Glutamatergic neuron (in vitro differentiated cells): ENCODE results near the gene UGT1A4. TPM values are rescaled to one million over a fixed set of nuclear protein-coding genes. Genes with fewer than 3 reads are reported as not detected.

ENCODE experiments used
- DNase-seq: peaks from one replicate; pipeline ENCODE4 v3.0.0; 2022
- H3K27ac Mint-ChIP-seq: one replicate; pipeline ENCODE4 v1.8.0; 2020; ENCODE audit warnings: mild to moderate bottlenecking, mixed read lengths, inconsistent platforms; ENCODE audit not compliant: unreplicated experiment
- H3K27me3 Mint-ChIP-seq: one replicate; pipeline ENCODE4 v1.8.0; 2020; ENCODE audit warnings: mild to moderate bottlenecking, moderate library complexity, mixed read lengths, inconsistent platforms; ENCODE audit not compliant: unreplicated experiment
- H3K36me3 Mint-ChIP-seq: one replicate; pipeline ENCODE4 v1.8.0; 2020; ENCODE audit warnings: mild to moderate bottlenecking, mixed read lengths, inconsistent platforms; ENCODE audit not compliant: unreplicated experiment
- H3K4me1 Mint-ChIP-seq: one replicate; pipeline ENCODE4 v1.8.0; 2020; ENCODE audit warnings: mild to moderate bottlenecking, low read depth, mixed read lengths, inconsistent platforms; ENCODE audit not compliant: unreplicated experiment
- H3K4me3 Mint-ChIP-seq: one replicate; pipeline ENCODE4 v1.8.0; 2020; ENCODE audit warnings: mild to moderate bottlenecking, mixed read lengths, inconsistent platforms; ENCODE audit not compliant: unreplicated experiment
- H3K9me3 Mint-ChIP-seq: one replicate; pipeline ENCODE4 v1.8.0; 2020; ENCODE audit warnings: mild to moderate bottlenecking, moderate library complexity, mixed read lengths, inconsistent platforms; ENCODE audit not compliant: unreplicated experiment
- total RNA-seq: library from RNA; stranded (reverse); fragmentation: NEBNext Ultra II Directional; extraction: Animal tissue kit (Norgen Biotek cat#: 25700); gene quantifications from one replicate; pipeline ENCODE4 v1.2.1, GENCODE V29; 2021; ENCODE audit not compliant: unreplicated experiment
- TF ChIP-seq, protein P1 (sequence below): fragments of 200-600 bp; sonication (generic); IDR thresholded peaks from one replicate; pipeline ENCODE4 v1.5.0; 2021; ENCODE audit not compliant: partially characterized antibody, unreplicated experiment

UGT1A4 gene
- total RNA-seq, 1 donor from 2014 or later = not detected

DNA sequence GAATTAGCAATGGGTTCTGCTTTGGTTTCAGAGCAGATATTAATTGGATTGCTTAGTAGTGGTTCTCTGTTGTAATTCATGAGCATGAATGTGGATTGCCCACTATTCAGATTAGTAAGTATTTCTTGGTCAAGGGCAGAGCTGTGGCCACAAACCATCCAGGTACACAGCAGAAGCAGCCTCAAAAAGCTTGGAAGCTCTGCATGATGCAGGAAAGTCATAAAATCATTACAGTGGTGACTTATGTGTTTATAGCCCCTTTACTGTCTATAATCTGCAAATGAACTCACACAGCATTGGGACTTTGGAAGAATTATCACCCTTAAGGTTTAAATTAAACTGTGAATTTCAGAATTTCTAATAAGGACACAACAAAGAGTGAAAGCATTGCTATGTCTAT is 39.6 kb downstream of the UGT1A4 start:
- TF ChIP-seq, protein P1, sequence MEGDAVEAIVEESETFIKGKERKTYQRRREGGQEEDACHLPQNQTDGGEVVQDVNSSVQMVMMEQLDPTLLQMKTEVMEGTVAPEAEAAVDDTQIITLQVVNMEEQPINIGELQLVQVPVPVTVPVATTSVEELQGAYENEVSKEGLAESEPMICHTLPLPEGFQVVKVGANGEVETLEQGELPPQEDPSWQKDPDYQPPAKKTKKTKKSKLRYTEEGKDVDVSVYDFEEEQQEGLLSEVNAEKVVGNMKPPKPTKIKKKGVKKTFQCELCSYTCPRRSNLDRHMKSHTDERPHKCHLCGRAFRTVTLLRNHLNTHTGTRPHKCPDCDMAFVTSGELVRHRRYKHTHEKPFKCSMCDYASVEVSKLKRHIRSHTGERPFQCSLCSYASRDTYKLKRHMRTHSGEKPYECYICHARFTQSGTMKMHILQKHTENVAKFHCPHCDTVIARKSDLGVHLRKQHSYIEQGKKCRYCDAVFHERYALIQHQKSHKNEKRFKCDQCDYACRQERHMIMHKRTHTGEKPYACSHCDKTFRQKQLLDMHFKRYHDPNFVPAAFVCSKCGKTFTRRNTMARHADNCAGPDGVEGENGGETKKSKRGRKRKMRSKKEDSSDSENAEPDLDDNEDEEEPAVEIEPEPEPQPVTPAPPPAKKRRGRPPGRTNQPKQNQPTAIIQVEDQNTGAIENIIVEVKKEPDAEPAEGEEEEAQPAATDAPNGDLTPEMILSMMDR = no peak
- H3K27me3 Mint-ChIP-seq = peaks cover 3% of the 10 kb centered on the region
- H3K36me3 Mint-ChIP-seq = no peaks in the 10 kb centered on the region
- H3K4me1 Mint-ChIP-seq = no peaks in the 10 kb centered on the region
- H3K27ac Mint-ChIP-seq = no peak overlapping the region
- no peak for DNase-seq
- no peak overlapping the region for H3K4me3 Mint-ChIP-seq
- H3K9me3 Mint-ChIP-seq = no peaks in the 10 kb centered on the region

DNA sequence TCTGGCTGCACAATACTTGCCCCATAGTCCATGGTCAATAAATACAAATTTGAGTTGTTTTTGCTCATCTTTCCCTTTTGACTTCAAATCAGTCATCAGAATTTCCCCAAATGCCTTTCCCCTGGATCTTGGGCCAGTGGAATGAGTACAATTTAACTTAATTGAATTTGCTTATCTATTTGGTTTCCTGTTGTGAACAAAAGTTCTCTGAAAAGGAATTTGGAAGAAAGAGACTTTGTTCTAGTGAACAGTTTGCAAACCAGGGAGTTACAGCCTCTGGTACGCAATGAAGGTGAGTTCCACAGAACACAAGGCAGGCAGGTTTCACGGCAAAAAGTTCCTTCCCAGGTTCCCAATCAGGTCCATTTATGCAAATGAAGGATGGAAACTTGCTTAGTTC is 40.3 kb downstream of the UGT1A4 start:
- Mint-ChIP-seq H3K4me1 (no peaks in the 10 kb centered on the region), H3K27ac (no peak overlapping the region), H3K36me3 (no peaks in the 10 kb centered on the region), H3K9me3 (no peaks in the 10 kb centered on the region), H3K27me3 (peaks cover 3% of the 10 kb centered on the region), H3K4me3 (no peak overlapping the region)
- TF ChIP-seq, protein P1 = no peak
- no peak for DNase-seq

DNA sequence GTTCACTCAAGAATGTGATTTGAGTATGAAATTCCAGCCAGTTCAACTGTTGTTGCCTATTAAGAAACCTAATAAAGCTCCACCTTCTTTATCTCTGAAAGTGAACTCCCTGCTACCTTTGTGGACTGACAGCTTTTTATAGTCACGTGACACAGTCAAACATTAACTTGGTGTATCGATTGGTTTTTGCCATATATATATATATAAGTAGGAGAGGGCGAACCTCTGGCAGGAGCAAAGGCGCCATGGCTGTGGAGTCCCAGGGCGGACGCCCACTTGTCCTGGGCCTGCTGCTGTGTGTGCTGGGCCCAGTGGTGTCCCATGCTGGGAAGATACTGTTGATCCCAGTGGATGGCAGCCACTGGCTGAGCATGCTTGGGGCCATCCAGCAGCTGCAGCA is 41.5 kb downstream of the UGT1A4 start, which contains the start of gene UGT1A1:
TSS of gene UGT1A1 (plus strand) at position 228 of the 400 bp plus-strand sequence. CDS start at position 246, 18 bp downstream.
- H3K27me3 Mint-ChIP-seq = peaks cover 3% of the 10 kb centered on the region
- H3K36me3 Mint-ChIP-seq = no peaks in the 10 kb centered on the region
- no peak for DNase-seq
- no peaks in the 10 kb centered on the region for H3K4me1 Mint-ChIP-seq
- no peak within 1 kb of the TSS for H3K27ac Mint-ChIP-seq
- H3K9me3 Mint-ChIP-seq = no peaks in the 10 kb centered on the region
- no peak within 1 kb of the TSS for H3K4me3 Mint-ChIP-seq
- TF ChIP-seq, protein P1 = no peak

DNA sequence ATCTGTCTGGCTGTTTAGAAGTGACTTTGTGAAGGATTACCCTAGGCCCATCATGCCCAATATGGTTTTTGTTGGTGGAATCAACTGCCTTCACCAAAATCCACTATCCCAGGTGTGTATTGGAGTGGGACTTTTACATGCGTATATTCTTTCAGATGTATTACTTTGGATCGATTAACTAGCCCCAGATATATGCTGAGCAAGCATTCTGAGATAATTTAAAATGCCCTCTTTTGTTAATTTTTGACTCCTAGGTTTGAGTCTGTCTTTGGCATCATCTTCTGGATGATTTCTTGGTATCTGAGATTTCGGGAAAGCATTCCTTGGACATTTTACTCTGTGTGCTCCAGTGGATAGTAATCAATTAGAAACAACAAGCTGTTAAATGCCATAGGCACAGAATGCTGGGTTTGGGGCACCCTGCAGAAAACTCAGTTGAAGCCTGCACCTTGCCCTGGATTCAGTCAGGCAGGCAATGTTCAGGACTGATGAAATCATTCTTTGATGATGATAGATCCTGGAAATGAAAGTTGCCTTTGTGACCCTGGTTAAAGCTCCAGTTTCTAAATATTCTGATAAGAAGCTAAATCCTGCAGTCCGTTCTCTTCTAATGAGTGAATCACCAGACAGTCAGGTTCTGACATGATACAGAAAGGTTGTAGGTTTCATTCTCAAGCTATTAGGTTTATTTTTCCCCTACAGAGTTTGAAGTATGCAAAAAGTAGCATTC is 42.7 kb downstream of the UGT1A4 start:
- Mint-ChIP-seq H3K4me1 (no peaks in the 10 kb centered on the region), H3K27me3 (peaks cover 3% of the 10 kb centered on the region), H3K36me3 (no peaks in the 10 kb centered on the region), H3K4me3 (no peak overlapping the region), H3K9me3 (no peaks in the 10 kb centered on the region), H3K27ac (no peak overlapping the region)
- TF ChIP-seq, protein P1 = no peak
- DNase-seq = no peak

DNA sequence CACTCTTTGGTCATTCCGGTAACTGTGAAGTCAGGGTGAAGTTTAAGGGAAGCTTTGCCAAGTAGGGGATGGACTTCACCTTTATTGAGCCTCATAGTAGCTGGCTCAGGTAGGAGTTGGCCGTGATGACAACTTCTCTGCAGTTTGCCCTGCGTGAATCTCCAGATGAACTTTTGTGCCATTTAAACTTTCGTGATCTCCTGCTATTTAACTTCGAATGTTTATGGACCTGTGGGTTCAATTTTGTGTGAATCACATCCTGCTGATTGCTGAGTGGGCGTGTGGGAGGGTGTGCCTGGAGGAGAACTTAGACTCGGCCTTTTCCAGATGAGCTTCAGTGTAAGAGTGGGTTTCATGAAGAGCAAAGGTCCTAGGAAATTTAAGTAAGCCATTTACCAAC is 45.7 kb downstream of the UGT1A4 start:
- DNase-seq = no peak
- no peaks in the 10 kb centered on the region for H3K4me1 Mint-ChIP-seq
- no peak overlapping the region for H3K4me3 Mint-ChIP-seq
- H3K27me3 Mint-ChIP-seq = peaks cover 3% of the 10 kb centered on the region
- no peak overlapping the region for H3K27ac Mint-ChIP-seq
- H3K9me3 Mint-ChIP-seq = no peaks in the 10 kb centered on the region
- TF ChIP-seq, protein P1 = no peak
- no peaks in the 10 kb centered on the region for H3K36me3 Mint-ChIP-seq
